Gastrocnemius medialis (tissue), 4 donors: Measurements from ENCODE around the gene GALNT10. TPM values are rescaled to one million over a fixed set of nuclear protein-coding genes. Genes with fewer than 3 reads are reported as not detected.

Source experiments
- ATAC-seq, 2 donors: fragments of 150-250 bp; one replicate each; pipeline ENCODE4 v1.9.1; 2016
- DNase-seq, 2 donors: peaks; one replicate each; pipeline ENCODE4 v3.0.0-alpha.2; 2019
- H3K27ac ChIP-seq, 4 donors: fragments of 200-600 bp; sonication (generic); 1 replicate in 1 of 4; 2 replicates in 3 of 4; pipeline ENCODE4 v1.5.1; 2016 to 2018; ENCODE audit warnings: mild to moderate bottlenecking in 2 of 4, moderate library complexity in 1 of 4
- H3K27me3 ChIP-seq, 3 donors: fragments of 200-600 bp; sonication (generic) in 2 of 3; 1 replicate in 1 of 3; 2 replicates in 2 of 3; pipeline versions ENCODE4 v1.5.1 to v1.6.0; 2016 to 2019; ENCODE audit warnings: mild to moderate bottlenecking in 1 of 3, moderate library complexity in 1 of 3
- H3K36me3 ChIP-seq, 2 donors: fragments of 200-600 bp; sonication (generic) in 1 of 2; one replicate each; pipeline ENCODE4 v1.5.1; 2017 to 2018
- H3K4me1 ChIP-seq, 2 donors: fragments of 200-600 bp; sonication (generic) in 1 of 2; one replicate each; pipeline ENCODE4 v1.5.1; 2016 to 2017; ENCODE audit warnings: mild to moderate bottlenecking in 2 of 2
- H3K4me3 ChIP-seq, 4 donors: fragments of 200-600 bp; sonication (generic) in 3 of 4; 1 replicate in 1 of 4; 2 replicates in 3 of 4; pipeline ENCODE4 v1.5.1; 2016 to 2019; ENCODE audit warnings: mild to moderate bottlenecking in 2 of 4
- H3K9me3 ChIP-seq, 3 donors: fragments of 200-600 bp; sonication (generic) in 2 of 3; 1 replicate in 1 of 3; 2 replicates in 2 of 3; pipeline ENCODE4 v1.5.1; 2016 to 2019
- CTCF ChIP-seq, 5 experiments: fragments of 450-650 bp in 3 of 5; fragments of 200-600 bp in 2 of 5; sonication (generic) in 2 of 5; IDR thresholded peaks in 4 of 5; conservative IDR thresholded peaks in 1 of 5; 1 replicate in 4 of 5; 2 replicates in 1 of 5; pipeline ENCODE4 v1.5.1; 2016 to 2019; ENCODE audit warnings: antibody characterized with exemption in 5 of 5, mild to moderate bottlenecking in 3 of 5, moderate library complexity in 3 of 5
- POLR2A ChIP-seq, 2 donors: fragments of 450-650 bp; IDR thresholded peaks; one replicate each; pipeline ENCODE4 v1.6.1; 2017; ENCODE audit warnings: antibody characterized with exemption in 2 of 2, mild to moderate bottlenecking in 2 of 2, moderate library complexity in 2 of 2
- in situ Hi-C, 4 donors: fragments of 200-750 bp; cut with MboI; loops; one replicate each; pipeline versions ENCODE4 v1.15.0 to v1.8.0; 2017; ENCODE audit warnings: low sequenced_read_pairs in 4 of 4
- intact Hi-C: fragments of 100-400 bp; cut with DNase I; formaldehyde crosslinking; loops from one replicate; pipeline ENCODE4 v1.15.1; 2023; ENCODE audit warnings: low total_unique reads
- total RNA-seq, 4 donors: library from RNA; depleted of rRNA; stranded (reverse); fragments of >200 nt; gene quantifications; one replicate each; pipeline versions ENCODE4 v1.1.0 to v1.2.3, GENCODE V29; 2016

GALNT10 gene
- total RNA-seq, 4 donors from 2014 or later = 6.1 to 9.9 (median 6.4) TPM

- in situ Hi-C loops = no loop called here
- TF ChIP-seq POLR2A (IDR thresholded peaks at IDR 0.05) = no peak
- Histone ChIP-seq H3K9me3 (no peaks in the 10 kb centered on the region), H3K4me3 (no peak overlapping the region), H3K27ac (no peak overlapping the region), H3K27me3 (no peaks in the 10 kb centered on the region), H3K36me3 (no peaks in the 10 kb centered on the region), H3K4me1 (peaks cover 0 to 5% of the 10 kb centered on the region in 2 donors)
- no peak for DNase-seq
- intact Hi-C loops = no loop called here
- no peak for ATAC-seq
These were observed 77.5 kb downstream of the GALNT10 start for GRCh38 chr5:154268073-154268472.

- DNase-seq (no peak), ATAC-seq (no peak)
- Histone ChIP-seq H3K4me1 (peaks cover 4 to 5% of the 10 kb centered on the region in 2 donors), H3K27ac (no peak overlapping the region), H3K36me3 (no peaks in the 10 kb centered on the region), H3K27me3 (no peaks in the 10 kb centered on the region), H3K4me3 (no peak overlapping the region), H3K9me3 (no peaks in the 10 kb centered on the region)
- TF ChIP-seq CTCF (IDR thresholded peaks at IDR 0.05 in 4 of 5, conservative IDR thresholded peaks at IDR 0.05 in 1 of 5) = no peak
- no peak for TF ChIP-seq POLR2A (IDR thresholded peaks at IDR 0.05)
- in situ Hi-C loops (no loop called here), intact Hi-C loops (no loop called here)
These were observed 78.9 kb downstream of the GALNT10 start for GRCh38 chr5:154269414-154269813.

- H3K27ac ChIP-seq = no peak overlapping the region
- DNase-seq (no peak), ATAC-seq (no peak)
- no peak overlapping the region for H3K4me3 ChIP-seq
- no peaks in the 10 kb centered on the region for H3K9me3 ChIP-seq
- in situ Hi-C loops = no loop called here
- intact Hi-C loops = no loop called here
- H3K4me1 ChIP-seq = peaks cover 4 to 5% of the 10 kb centered on the region in 2 donors
- no peaks in the 10 kb centered on the region for H3K27me3 ChIP-seq
- TF ChIP-seq CTCF (IDR thresholded peaks at IDR 0.05 in 4 of 5, conservative IDR thresholded peaks at IDR 0.05 in 1 of 5) = no peak
- no peak for TF ChIP-seq POLR2A (IDR thresholded peaks at IDR 0.05)
- H3K36me3 ChIP-seq = no peaks in the 10 kb centered on the region
These were observed 80.9 kb downstream of the GALNT10 start for GRCh38 chr5:154271466-154271865.

- Histone ChIP-seq H3K27me3 (no peaks in the 10 kb centered on the region), H3K27ac (peak overlapping the region in 2 of 4 donors; percentile 33 to 42), H3K9me3 (no peaks in the 10 kb centered on the region), H3K4me1 (peaks cover 4 to 5% of the 10 kb centered on the region in 2 donors), H3K4me3 (no peak overlapping the region), H3K36me3 (no peaks in the 10 kb centered on the region)
- TF ChIP-seq POLR2A (IDR thresholded peaks at IDR 0.05) (no peak), CTCF (IDR thresholded peaks at IDR 0.05 in 4 of 5, conservative IDR thresholded peaks at IDR 0.05 in 1 of 5) (no peak)
- no peak for DNase-seq
- no peak for ATAC-seq
- in situ Hi-C loops (no loop called here), intact Hi-C loops (no loop called here)
These were observed 81.5 kb downstream of the GALNT10 start for GRCh38 chr5:154271936-154272514.

GRCh38 chr5:154273028-154273617 lies 82.6 kb downstream of the GALNT10 start:
- intact Hi-C loops = no loop called here
- ATAC-seq (peak; percentile 40 to 65), DNase-seq (peak; percentile 8 to 19)
- in situ Hi-C loops = no loop called here
- no peaks in the 10 kb centered on the region for H3K9me3 ChIP-seq
- no peaks in the 10 kb centered on the region for H3K36me3 ChIP-seq
- no peak for TF ChIP-seq CTCF (IDR thresholded peaks at IDR 0.05 in 4 of 5, conservative IDR thresholded peaks at IDR 0.05 in 1 of 5)
- TF ChIP-seq POLR2A (IDR thresholded peaks at IDR 0.05) = no peak
- no peak overlapping the region for H3K4me3 ChIP-seq
- no peaks in the 10 kb centered on the region for H3K27me3 ChIP-seq
- H3K27ac ChIP-seq = peak overlapping the region in 3 of 4 donors; percentile 21 to 42 (median 33)
- peaks cover 4 to 5% of the 10 kb centered on the region in 2 donors for H3K4me1 ChIP-seq
